G401.6 (cell line): ENCODE data around the gene ADARB2.

Source experiments
- FAIRE-seq: peaks from 2 replicates; lab custom pipeline; 2012; peaks lifted over from hg19 to GRCh38; lab: Jason Lieb, UNC

ADARB2 gene

GRCh38 chr10:1520909-1521565 lies 216.3 kb downstream of the ADARB2 start:
- no peak for FAIRE-seq

GRCh38 chr10:1519391-1519790 lies 217.9 kb downstream of the ADARB2 start:
- FAIRE-seq: no peak

GRCh38 chr10:1517684-1518083 lies 219.6 kb downstream of the ADARB2 start:
- FAIRE-seq: no peak

GRCh38 chr10:1516492-1517165 lies 220.7 kb downstream of the ADARB2 start:
- FAIRE-seq: no peak

- FAIRE-seq: no peak
Observed at GRCh38 chr10:1515780-1516491, 221.4 kb downstream of the ADARB2 start.

- no peak for FAIRE-seq
Observed at GRCh38 chr10:1515121-1515779, 222.1 kb downstream of the ADARB2 start.

GRCh38 chr10:1514681-1515080 lies 222.6 kb downstream of the ADARB2 start:
- FAIRE-seq: no peak

GRCh38 chr10:1513221-1513620 lies 224.1 kb downstream of the ADARB2 start:
- no peak for FAIRE-seq

- no peak for FAIRE-seq
Observed at GRCh38 chr10:1509011-1509530, 228.3 kb downstream of the ADARB2 start.

GRCh38 chr10:1508096-1508495 lies 229.2 kb downstream of the ADARB2 start:
- FAIRE-seq: no peak

GRCh38 chr10:1507436-1507835 lies 229.9 kb downstream of the ADARB2 start:
- FAIRE-seq: no peak

GRCh38 chr10:1504940-1505339 lies 232.4 kb downstream of the ADARB2 start:
- FAIRE-seq: no peak

GRCh38 chr10:1504286-1504685 lies 233.0 kb downstream of the ADARB2 start:
- no peak for FAIRE-seq

GRCh38 chr10:1502451-1502850 lies 234.9 kb downstream of the ADARB2 start:
- no peak for FAIRE-seq

GRCh38 chr10:1499359-1499957 lies 237.9 kb downstream of the ADARB2 start:
- FAIRE-seq: no peak

- no peak for FAIRE-seq
Observed at GRCh38 chr10:1498746-1499358, 238.5 kb downstream of the ADARB2 start.

- FAIRE-seq: no peak
Observed at GRCh38 chr10:1495915-1496517, 241.3 kb downstream of the ADARB2 start.

- no peak for FAIRE-seq
Observed at GRCh38 chr10:1492641-1493040, 244.7 kb downstream of the ADARB2 start.

GRCh38 chr10:1491901-1492300 lies 245.4 kb downstream of the ADARB2 start:
- FAIRE-seq: no peak

- FAIRE-seq: no peak
Observed at GRCh38 chr10:1489801-1490200, 247.5 kb downstream of the ADARB2 start.

- FAIRE-seq: no peak
Observed at GRCh38 chr10:1488970-1489548, 248.3 kb downstream of the ADARB2 start.
